22Rv1 (cell line): ENCODE results near the gene SLC25A43.
A peak's percentile ranks its signal among the peaks of the same experiment; 100 is the strongest.
"Not testable (repeated sequence)": the region's sequence is repeated elsewhere in the genome, so short reads cannot be mapped to it uniquely, and the experiment has no call there.

Experiments
- H3K27ac ChIP-seq: fragments of 450-650 bp; 2 replicates; pipeline ENCODE4 v1.5.1; 2017
- CTCF ChIP-seq: fragments of 450-650 bp; IDR thresholded peaks from 2 replicates; pipeline ENCODE4 v1.5.1; 2017; ENCODE audit warnings: mild to moderate bottlenecking
- ZFX ChIP-seq: fragments of 450-650 bp; IDR thresholded peaks from 2 replicates; pipeline ENCODE4 v1.6.1; 2017; ENCODE audit warnings: antibody characterized with exemption, borderline replicate concordance

SLC25A43 gene

GRCh38 chrX:119381349-119381944 is 17.7 kb upstream of the SLC25A43 start:
- TF ChIP-seq CTCF (no peak), ZFX (no peak)
- no peak overlapping the region for H3K27ac ChIP-seq

GRCh38 chrX:119382606-119383005 is 16.5 kb upstream of the SLC25A43 start:
- H3K27ac ChIP-seq, result no peak overlapping the region
- no peak for TF ChIP-seq ZFX
- TF ChIP-seq CTCF, result no peak

GRCh38 chrX:119386685-119387084 is 12.5 kb upstream of the SLC25A43 start:
- not testable (repeated sequence) for H3K27ac ChIP-seq

GRCh38 chrX:119387426-119387825 is 11.7 kb upstream of the SLC25A43 start:
- H3K27ac ChIP-seq, result not testable (repeated sequence)

- no peak overlapping the region for H3K27ac ChIP-seq
- TF ChIP-seq ZFX (no peak), CTCF (no peak)
Observed at GRCh38 chrX:119389214-119389613, 9.9 kb upstream of the SLC25A43 start.

GRCh38 chrX:119389871-119390501 is 9.2 kb upstream of the SLC25A43 start:
- no peak for TF ChIP-seq ZFX
- no peak for TF ChIP-seq CTCF
- H3K27ac ChIP-seq, result no peak overlapping the region

- H3K27ac ChIP-seq, result no peak overlapping the region
- TF ChIP-seq ZFX, result no peak
- TF ChIP-seq CTCF, result peak; percentile 40
Observed at GRCh38 chrX:119391279-119391678, 7.9 kb upstream of the SLC25A43 start.

- no peak for TF ChIP-seq ZFX
- no peak for TF ChIP-seq CTCF
Observed at GRCh38 chrX:119393144-119393543, 6.0 kb upstream of the SLC25A43 start.

More at GRCh38 chrX:119393144-119393543, 6.0 kb upstream of the SLC25A43 start:
- no peak overlapping the region for H3K27ac ChIP-seq
